Neural crest cell (in vitro differentiated cells): ENCODE results near the gene ASAP3. TPM values are rescaled to one million over a fixed set of nuclear protein-coding genes. Genes with fewer than 3 reads are reported as not detected.
"Not testable (repeated sequence)": the region's sequence is repeated elsewhere in the genome, so short reads cannot be mapped to it uniquely, and the experiment has no call there.

Source experiments
- DNase-seq: peaks from one replicate; pipeline ENCODE4 v3.0.0; 2021; ENCODE audit warnings: low read depth, mixed read lengths, low spot score
- H3K27ac Mint-ChIP-seq: one replicate; pipeline ENCODE4 v1.8.0; 2021; ENCODE audit warnings: mild to moderate bottlenecking, mixed read lengths; ENCODE audit not compliant: unreplicated experiment
- H3K27me3 Mint-ChIP-seq: 2 replicates; pipeline ENCODE4 v1.8.0; 2021; ENCODE audit warnings: low read depth, mild to moderate bottlenecking, mixed read lengths
- H3K36me3 Mint-ChIP-seq: 2 replicates; pipeline ENCODE4 v1.8.0; 2021; ENCODE audit warnings: low read depth, mild to moderate bottlenecking, mixed read lengths
- H3K4me1 Mint-ChIP-seq: 2 replicates; pipeline ENCODE4 v1.8.0; 2021; ENCODE audit warnings: mixed read lengths
- H3K4me3 Mint-ChIP-seq: one replicate; pipeline ENCODE4 v1.8.0; 2021; ENCODE audit warnings: mild to moderate bottlenecking, mixed read lengths
- H3K9me3 Mint-ChIP-seq: 2 replicates; pipeline ENCODE4 v1.8.0; 2021; ENCODE audit warnings: mixed read lengths
- total RNA-seq: library from RNA; stranded (reverse); gene quantifications from 2 replicates; pipeline ENCODE4 v1.2.1, GENCODE V29; 2021
- TF ChIP-seq, protein P1 (sequence below): fragments of 200-600 bp; sonication (generic); conservative IDR thresholded peaks from 2 replicates; pipeline ENCODE4 v1.5.0; 2021; ENCODE audit warnings: antibody characterized with exemption, mild to moderate bottlenecking

Gene ASAP3
- total RNA-seq, 1 donor from 2014 or later = 45.8 TPM

DNA sequence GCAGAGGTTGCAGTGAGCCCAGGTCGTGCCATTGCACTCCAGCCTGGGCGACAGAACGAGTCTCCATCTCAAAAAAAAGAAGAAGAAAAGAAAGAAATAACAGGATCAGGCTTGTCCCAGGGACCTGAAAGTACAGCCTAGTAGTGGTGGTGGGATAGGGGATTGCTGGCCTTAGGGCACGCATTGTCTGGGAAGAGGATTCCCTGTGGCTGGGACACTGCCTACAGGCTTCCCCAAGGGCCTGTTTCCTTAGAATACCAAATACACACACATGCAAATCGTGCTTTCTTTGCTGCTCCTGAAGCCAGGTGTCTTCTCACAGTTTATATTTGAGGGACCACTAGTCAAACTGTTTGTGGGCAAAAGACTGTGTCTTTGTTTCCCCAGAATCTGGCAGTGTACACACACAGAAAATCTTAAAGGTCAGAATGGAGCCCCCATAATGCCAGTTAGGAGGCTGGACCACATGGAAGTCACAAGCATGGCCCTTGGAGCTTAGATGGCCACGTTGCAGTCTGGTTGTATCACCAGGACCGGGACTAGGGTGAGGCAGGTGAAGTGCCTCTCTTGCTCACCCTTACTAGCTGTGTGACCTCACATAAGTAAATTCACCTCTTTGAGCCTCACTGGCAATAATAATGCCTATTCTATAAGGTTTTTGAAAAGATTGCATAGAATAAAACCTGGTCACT, 12.7 kb upstream of the ASAP3 start:
- no peak overlapping the region for H3K4me3 Mint-ChIP-seq
- H3K27ac Mint-ChIP-seq = no peak overlapping the region
- H3K27me3 Mint-ChIP-seq = peaks cover 8% of the 10 kb centered on the region

DNA sequence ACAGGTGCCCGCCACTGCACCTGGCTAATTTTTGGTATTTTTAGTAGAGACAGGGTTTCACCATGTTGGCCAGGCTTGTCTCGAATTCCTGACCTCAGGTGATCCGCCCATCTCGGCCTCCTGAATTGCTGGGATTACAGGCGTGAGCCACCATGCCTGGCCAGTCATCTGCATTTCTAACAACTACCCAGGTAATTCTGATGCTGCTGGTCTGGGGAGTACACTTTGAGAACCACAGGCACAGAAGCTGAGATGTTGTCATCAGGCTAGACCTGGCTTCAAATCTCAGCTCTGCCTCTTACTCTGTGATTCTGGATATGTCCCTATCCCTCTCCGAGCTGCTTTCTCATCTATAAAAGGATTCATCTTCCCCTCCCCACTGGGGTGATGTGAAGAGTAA, 10.9 kb upstream of the ASAP3 start:
- H3K27me3 Mint-ChIP-seq = peaks cover 14% of the 10 kb centered on the region
- H3K27ac Mint-ChIP-seq, H3K9me3 Mint-ChIP-seq, H3K36me3 Mint-ChIP-seq, H3K4me1 Mint-ChIP-seq, DNase-seq, H3K4me3 Mint-ChIP-seq: not testable (repeated sequence)

More for the DNA sequence above, 12.7 kb upstream of the ASAP3 start:
- no peak for DNase-seq
- H3K4me1 Mint-ChIP-seq = peaks cover 6% of the 10 kb centered on the region
- TF ChIP-seq, protein P1, sequence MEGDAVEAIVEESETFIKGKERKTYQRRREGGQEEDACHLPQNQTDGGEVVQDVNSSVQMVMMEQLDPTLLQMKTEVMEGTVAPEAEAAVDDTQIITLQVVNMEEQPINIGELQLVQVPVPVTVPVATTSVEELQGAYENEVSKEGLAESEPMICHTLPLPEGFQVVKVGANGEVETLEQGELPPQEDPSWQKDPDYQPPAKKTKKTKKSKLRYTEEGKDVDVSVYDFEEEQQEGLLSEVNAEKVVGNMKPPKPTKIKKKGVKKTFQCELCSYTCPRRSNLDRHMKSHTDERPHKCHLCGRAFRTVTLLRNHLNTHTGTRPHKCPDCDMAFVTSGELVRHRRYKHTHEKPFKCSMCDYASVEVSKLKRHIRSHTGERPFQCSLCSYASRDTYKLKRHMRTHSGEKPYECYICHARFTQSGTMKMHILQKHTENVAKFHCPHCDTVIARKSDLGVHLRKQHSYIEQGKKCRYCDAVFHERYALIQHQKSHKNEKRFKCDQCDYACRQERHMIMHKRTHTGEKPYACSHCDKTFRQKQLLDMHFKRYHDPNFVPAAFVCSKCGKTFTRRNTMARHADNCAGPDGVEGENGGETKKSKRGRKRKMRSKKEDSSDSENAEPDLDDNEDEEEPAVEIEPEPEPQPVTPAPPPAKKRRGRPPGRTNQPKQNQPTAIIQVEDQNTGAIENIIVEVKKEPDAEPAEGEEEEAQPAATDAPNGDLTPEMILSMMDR = no peak
- no peaks in the 10 kb centered on the region for H3K36me3 Mint-ChIP-seq
- H3K9me3 Mint-ChIP-seq = no peaks in the 10 kb centered on the region

DNA sequence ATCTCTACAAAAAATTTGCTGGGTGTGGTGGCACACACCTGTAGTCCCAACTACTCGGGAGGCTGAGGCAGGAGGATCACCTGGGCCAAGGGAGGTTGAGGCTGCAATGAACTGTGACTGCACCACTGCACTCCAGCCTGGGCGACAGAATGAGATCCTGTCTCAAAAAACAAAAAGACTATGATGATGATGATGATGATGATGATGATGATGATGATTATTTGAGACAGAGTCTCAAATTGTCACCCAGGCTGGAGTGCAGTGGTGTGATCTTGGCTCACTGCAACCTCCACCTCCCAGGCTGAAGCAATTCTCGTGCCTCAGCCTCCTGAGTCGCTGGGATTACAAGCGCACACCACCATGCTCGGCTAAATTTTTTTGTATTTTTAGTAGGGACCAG, 8.8 kb upstream of the ASAP3 start:
- H3K9me3 Mint-ChIP-seq, H3K4me1 Mint-ChIP-seq, H3K4me3 Mint-ChIP-seq, H3K36me3 Mint-ChIP-seq, DNase-seq, H3K27ac Mint-ChIP-seq: not testable (repeated sequence)
- H3K27me3 Mint-ChIP-seq = peaks cover 14% of the 10 kb centered on the region

DNA sequence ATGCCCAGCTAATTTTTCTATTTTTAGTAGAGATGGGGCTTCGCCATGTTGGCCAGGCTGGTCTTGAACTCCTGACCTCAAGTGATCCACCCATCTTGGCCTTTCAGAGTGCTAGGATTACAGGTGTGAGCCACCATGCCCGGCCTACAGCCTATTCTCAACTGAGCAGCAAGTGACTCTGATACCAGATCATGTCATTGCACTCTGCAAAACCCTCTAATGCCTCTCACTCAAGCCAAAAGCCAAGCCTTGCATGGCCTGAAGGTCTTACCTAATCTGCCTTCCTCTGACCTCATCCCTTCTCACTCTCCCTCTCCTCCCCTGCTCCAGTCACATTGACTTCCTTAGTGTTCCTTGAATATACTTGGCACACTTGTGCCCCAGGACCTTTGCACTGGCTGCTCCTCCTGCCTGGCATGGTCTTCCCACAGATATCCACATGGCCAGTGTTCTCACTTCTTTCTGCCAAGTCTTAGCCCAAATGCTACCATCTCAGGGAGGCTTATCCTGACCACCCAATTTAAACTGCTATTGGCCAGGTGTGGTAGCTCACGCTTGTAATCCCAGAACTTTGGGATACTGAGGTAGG, 8.2 kb upstream of the ASAP3 start:
- TF ChIP-seq, protein P1 = no peak
- Mint-ChIP-seq H3K9me3 (no peaks in the 10 kb centered on the region), H3K27me3 (peaks cover 14% of the 10 kb centered on the region), H3K27ac (no peak overlapping the region), H3K4me3 (no peak overlapping the region), H3K36me3 (no peaks in the 10 kb centered on the region), H3K4me1 (peaks cover 4% of the 10 kb centered on the region)
- no peak for DNase-seq

DNA sequence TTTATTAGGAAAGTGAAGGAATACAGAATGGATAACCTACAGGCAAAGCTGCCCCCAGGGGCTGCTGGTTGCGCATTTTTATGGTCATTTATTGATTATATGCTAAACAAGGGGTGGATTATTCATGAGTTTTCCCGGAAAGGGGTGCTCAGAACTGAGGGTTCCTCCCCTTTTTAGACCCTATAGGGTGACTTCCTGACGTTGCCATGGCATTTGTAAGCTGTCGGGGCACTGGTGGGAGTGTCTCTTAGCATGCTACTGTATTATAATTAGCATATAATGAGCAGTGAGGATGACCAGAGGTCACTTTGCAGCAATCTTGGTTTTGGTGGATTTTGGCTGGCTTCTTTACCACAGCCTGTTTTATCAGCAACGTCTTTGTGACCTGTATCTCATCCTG, 5.9 kb upstream of the ASAP3 start:
- H3K4me1 Mint-ChIP-seq = peaks cover 8% of the 10 kb centered on the region
- H3K36me3 Mint-ChIP-seq = no peaks in the 10 kb centered on the region
- TF ChIP-seq, protein P1 = no peak
- peaks cover 21% of the 10 kb centered on the region for H3K27me3 Mint-ChIP-seq
- no peak for DNase-seq
- peak overlapping the region; percentile 47 for H3K4me3 Mint-ChIP-seq
- H3K27ac Mint-ChIP-seq = no peak overlapping the region
- H3K9me3 Mint-ChIP-seq = no peaks in the 10 kb centered on the region

DNA sequence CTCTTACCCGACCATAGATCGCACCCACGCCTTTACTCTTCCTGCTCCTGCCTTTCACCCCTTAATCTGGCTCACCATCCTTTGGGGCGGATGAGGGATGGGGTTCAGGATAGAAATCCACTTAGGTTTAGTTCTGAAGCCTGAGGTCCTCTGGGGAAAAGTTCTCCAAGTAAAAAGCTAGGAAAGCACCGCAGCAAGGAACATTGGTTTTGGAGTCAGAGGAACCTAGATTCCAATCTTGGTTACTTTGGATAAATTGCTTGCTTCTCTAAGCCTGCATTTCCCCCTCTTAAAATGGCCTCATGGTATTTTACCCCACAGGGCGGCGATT, 988 bp upstream of the ASAP3 start:
- DNase-seq = no peak
- H3K27ac Mint-ChIP-seq = no peak overlapping the region
- H3K9me3 Mint-ChIP-seq = no peaks in the 10 kb centered on the region
- TF ChIP-seq, protein P1 = no peak
- peaks cover 45% of the 10 kb centered on the region for H3K4me1 Mint-ChIP-seq
- peaks cover 12% of the 10 kb centered on the region for H3K27me3 Mint-ChIP-seq
- no peaks in the 10 kb centered on the region for H3K36me3 Mint-ChIP-seq
- peak overlapping the region; percentile 93 for H3K4me3 Mint-ChIP-seq
